ENCODE measurements around the gene FAM151B.

Gene FAM151B, protein sequence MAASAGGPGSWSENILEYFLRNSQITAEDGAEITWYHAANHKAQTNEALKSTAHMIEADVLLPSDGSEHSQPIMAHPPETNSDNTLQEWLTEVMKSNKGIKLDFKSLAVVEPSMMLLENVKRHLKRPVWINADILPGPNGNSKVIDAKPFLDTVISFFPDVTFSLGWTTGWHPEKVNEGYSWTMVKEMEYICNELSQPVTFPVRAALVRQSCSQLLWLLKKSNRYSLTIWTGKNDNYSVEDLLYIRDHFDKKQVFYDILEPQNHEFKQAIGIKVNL

DNA sequence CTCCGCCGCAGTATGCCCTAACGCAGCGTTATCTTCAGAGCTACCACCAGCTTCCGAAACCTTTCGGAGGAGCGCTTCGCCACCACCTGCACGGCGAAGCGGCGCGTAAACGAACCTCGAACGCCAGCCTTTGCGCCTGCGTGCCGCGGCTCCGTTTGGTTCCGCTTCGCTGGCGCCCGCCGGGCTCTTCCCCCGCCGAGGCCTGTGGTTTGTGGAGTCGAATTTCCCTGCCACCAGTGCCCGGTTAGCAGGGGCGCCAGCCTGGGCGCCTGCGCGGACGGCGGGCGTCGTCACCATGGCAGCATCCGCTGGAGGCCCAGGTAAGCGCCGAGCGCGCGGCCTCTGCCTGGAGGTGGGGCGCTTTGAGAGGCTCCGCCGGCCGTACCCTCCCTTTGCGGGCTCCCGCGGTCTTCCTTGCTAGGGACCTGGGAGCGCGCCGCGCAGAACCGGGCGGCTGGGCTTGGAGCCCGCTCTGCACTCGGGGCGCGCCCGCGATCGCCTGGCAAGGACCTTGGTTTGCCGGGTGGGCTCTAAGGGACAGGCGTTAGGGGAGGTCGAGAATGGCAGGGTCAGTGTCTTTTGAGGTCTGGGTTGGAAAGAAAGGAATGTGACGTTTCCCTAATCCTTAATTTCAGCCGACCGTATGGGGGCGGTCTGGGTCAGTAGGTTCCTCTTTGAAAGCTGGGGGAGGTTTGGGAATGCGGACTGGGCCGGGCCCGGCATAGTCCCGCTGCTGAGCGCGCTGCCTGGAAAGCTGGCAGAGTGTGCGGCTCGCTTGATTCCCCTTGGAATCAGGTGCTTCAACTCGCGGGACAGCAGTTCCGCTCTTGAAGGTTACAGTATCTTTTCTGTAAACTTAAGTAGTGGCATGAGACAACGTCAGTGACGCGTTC lies at the start of gene FAM151B:
TSS of gene FAM151B (plus strand) at position 272 of the 893 bp plus-strand sequence. CDS start at position 296, 24 bp downstream.
- TF ChIP-seq, protein P1, sequence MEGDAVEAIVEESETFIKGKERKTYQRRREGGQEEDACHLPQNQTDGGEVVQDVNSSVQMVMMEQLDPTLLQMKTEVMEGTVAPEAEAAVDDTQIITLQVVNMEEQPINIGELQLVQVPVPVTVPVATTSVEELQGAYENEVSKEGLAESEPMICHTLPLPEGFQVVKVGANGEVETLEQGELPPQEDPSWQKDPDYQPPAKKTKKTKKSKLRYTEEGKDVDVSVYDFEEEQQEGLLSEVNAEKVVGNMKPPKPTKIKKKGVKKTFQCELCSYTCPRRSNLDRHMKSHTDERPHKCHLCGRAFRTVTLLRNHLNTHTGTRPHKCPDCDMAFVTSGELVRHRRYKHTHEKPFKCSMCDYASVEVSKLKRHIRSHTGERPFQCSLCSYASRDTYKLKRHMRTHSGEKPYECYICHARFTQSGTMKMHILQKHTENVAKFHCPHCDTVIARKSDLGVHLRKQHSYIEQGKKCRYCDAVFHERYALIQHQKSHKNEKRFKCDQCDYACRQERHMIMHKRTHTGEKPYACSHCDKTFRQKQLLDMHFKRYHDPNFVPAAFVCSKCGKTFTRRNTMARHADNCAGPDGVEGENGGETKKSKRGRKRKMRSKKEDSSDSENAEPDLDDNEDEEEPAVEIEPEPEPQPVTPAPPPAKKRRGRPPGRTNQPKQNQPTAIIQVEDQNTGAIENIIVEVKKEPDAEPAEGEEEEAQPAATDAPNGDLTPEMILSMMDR (IDR thresholded peaks at IDR 0.05; ENCODE audit: low read depth, low read length, missing control alignments), result no peak
- H3K4me3 ChIP-seq (replicated peaks; ENCODE audit: low read depth, low read length), result peak within 1 kb of the TSS; percentile 75
- DNase-seq (ENCODE audit: extremely low read depth, low read depth), result peak; percentile 51

DNA sequence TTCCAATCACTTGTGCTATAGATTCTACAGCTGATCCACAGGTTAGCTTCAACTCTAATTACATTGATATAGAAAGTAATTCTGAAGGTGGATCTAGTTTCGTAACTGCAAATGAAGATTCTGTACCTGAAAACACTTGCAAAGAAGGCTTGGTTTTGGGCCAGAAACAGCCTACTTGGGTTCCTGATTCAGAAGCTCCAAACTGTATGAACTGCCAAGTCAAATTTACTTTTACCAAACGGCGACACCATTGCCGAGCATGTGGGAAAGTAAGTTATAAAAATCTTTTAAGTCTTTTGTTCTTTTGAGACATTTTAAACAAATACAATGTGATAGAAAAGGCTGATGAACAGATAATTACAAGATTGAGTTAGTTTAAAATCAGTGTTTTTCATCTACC lies 49.2 kb upstream of the FAM151B start:
- no peak overlapping the region for H3K4me3 ChIP-seq (replicated peaks; ENCODE audit: low read depth, low read length)
- TF ChIP-seq, protein P1 (IDR thresholded peaks at IDR 0.05; ENCODE audit: low read depth, low read length, missing control alignments), result no peak

DNA sequence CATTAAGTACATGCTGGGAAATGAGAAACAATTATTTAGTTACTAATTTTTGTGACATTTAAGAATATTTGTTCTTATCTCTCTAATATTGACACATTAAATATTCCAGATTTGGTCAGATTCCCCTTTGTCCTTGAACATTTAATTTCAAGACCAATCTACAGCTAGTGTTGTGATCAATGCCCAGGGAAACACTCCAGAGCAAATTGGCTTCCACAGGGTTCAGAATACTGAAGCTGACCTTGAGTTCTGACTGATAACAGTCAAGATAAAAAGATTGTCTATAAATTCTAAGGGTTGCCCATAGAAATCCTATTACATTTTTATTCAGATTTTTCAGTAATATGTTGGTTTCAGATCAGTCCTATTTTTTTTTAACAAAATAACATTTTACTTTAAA lies 48.7 kb upstream of the FAM151B start:
- no peak for DNase-seq (ENCODE audit: extremely low read depth, low read depth)
- TF ChIP-seq, protein P1 (IDR thresholded peaks at IDR 0.05; ENCODE audit: low read depth, low read length, missing control alignments), result no peak
- no peak overlapping the region for H3K4me3 ChIP-seq (replicated peaks; ENCODE audit: low read depth, low read length)

More for the DNA sequence above, 49.2 kb upstream of the FAM151B start:
- no peak for DNase-seq (ENCODE audit: extremely low read depth, low read depth)

DNA sequence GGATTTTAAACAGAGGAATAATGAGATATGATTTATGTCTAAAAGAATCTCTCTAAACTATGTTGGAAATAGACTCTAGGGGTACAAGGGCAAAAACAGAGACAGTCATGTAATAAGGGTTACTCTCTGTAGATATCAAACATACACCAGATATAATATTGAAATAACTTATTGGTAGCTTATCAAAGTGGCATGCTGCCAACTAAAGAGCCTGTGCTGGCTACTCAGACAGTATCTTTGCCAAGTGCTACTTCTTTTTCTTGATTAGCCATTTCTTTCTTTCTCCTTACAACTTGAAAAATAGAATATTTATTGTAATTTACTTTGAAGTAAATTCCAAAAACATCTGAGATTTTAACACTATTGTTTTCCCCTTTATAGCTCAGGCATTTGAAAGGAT lies 45.2 kb upstream of the FAM151B start:
- TF ChIP-seq, protein P1 (IDR thresholded peaks at IDR 0.05; ENCODE audit: low read depth, low read length, missing control alignments), result no peak
- DNase-seq (ENCODE audit: extremely low read depth, low read depth), result no peak

DNA sequence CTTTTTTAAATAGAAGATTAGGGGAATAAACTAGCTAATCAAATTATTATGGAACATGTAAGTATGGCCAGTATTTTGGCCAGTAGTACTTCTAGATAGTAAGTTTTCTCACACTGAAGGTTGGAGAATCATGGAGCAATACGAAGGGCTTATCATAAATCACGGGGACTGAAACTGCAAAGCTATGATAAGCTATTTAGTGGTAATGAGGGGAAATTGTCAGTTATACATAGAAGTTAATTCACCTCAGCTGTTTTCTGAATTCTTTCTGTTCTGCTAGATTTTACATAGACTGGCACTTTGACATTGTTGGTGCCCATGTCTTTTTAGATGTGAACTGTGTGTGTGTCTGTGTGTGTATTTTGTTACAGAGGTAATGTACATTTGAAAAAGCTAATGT lies 34.5 kb upstream of the FAM151B start:
- no peak overlapping the region for H3K4me3 ChIP-seq (replicated peaks; ENCODE audit: low read depth, low read length)
- DNase-seq (ENCODE audit: extremely low read depth, low read depth), result no peak
- TF ChIP-seq, protein P1 (IDR thresholded peaks at IDR 0.05; ENCODE audit: low read depth, low read length, missing control alignments), result no peak

More for the DNA sequence above, 45.2 kb upstream of the FAM151B start:
- H3K4me3 ChIP-seq (replicated peaks; ENCODE audit: low read depth, low read length), result no peak overlapping the region

DNA sequence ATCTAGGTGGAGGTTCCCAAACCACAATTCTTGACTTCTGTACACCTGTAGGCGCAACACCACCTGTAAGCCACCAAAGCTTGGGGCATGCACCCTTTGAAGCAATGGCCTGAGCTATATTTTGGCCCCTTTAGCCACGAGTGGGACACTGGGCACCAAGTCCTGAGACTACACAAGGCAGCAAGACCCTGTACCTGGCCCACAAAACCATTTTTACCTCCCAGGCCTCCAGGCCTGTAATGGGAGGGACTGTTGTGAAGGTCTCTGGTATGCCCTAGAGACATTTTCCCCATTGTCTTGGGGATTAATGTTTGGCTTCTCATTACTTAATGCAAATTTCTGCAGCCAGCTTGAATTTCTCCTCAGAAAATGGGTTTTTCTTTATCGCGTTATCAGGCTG lies 24.6 kb upstream of the FAM151B start:
- no peak for DNase-seq (ENCODE audit: extremely low read depth, low read depth)
- TF ChIP-seq, protein P1 (IDR thresholded peaks at IDR 0.05; ENCODE audit: low read depth, low read length, missing control alignments), result no peak
- H3K4me3 ChIP-seq (replicated peaks; ENCODE audit: low read depth, low read length), result no peak overlapping the region

Measured in HFF-Myc (cell line).